OCI-LY3 (cell line): Measurements from ENCODE around the gene PCNX1.

Experiments
- CTCF ChIP-seq: fragments of 200-600, 300-600 bp; sonication (generic); IDR thresholded peaks from 2 replicates; pipeline ENCODE4 v1.5.1; 2014; ENCODE audit warnings: antibody characterized with exemption, low read length, low read depth
- EZH2phosphoT487 ChIP-seq: fragments of 200-600 bp; shearing (Covaris generic); IDR thresholded peaks from 2 replicates; pipeline ENCODE4 v1.6.1; 2018; ENCODE audit warnings: antibody characterized with exemption, mixed run types, low read depth

- no peak for TF ChIP-seq CTCF
- no peak for TF ChIP-seq EZH2phosphoT487
These were observed 2.0 kb upstream of the PCNX1 start for GRCh38 chr14:70905301-70905700.
